Bronchial epithelial cell (primary cell): ENCODE data around the gene ZNF326. TPM values are rescaled to one million over a fixed set of nuclear protein-coding genes. Genes with fewer than 3 reads are reported as not detected.

Source experiments
- DNase-seq: peaks from one replicate; pipeline ENCODE4 v3.0.0-alpha.2; 2010; ENCODE audit warnings: low read depth
- FAIRE-seq: peaks from 2 replicates; lab custom pipeline; 2011; peaks lifted over from hg19 to GRCh38; lab: Jason Lieb, UNC
- H3K27me3 ChIP-seq: 2 replicates; pipeline ENCODE4 v1.5.1; 2011; ENCODE audit warnings: low read length; ENCODE audit not compliant: control insufficient read depth, insufficient read depth
- H3K36me3 ChIP-seq: 2 replicates; pipeline ENCODE4 v1.5.1; 2011; ENCODE audit warnings: low read length; ENCODE audit not compliant: control insufficient read depth, insufficient read depth
- H3K4me3 ChIP-seq: 2 replicates; pipeline ENCODE4 v1.5.1; 2011; ENCODE audit warnings: mild to moderate bottlenecking, low read depth, low read length, control low read depth
- CTCF ChIP-seq: IDR thresholded peaks from 2 replicates; pipeline ENCODE4 v1.5.1; 2011; ENCODE audit warnings: mild to moderate bottlenecking, moderate library complexity, low read length, control low read depth, inconsistent platforms; ENCODE audit not compliant: insufficient read depth, severe bottlenecking
- total RNA-seq: library from RNA; depleted of rRNA; stranded (reverse); fragments of >200 nt; gene quantifications from 2 replicates; pipeline ENCODE4 v1.2.1, GENCODE V29; 2014

ZNF326 gene
- total RNA-seq, 1 donor from 2014 or later: 5.5 TPM

- no peak overlapping the region for H3K4me3 ChIP-seq
- DNase-seq: no peak
- FAIRE-seq: no peak
- TF ChIP-seq CTCF: no peak
- H3K27me3 ChIP-seq: no peaks in the 10 kb centered on the region
- no peaks in the 10 kb centered on the region for H3K36me3 ChIP-seq
Measured at GRCh38 chr1:89954401-89954800, 40.5 kb upstream of the ZNF326 start.

- no peak for TF ChIP-seq CTCF
- Histone ChIP-seq H3K27me3 (no peaks in the 10 kb centered on the region), H3K36me3 (no peaks in the 10 kb centered on the region), H3K4me3 (no peak overlapping the region)
- DNase-seq: no peak
- no peak for FAIRE-seq
Measured at GRCh38 chr1:89955311-89956205, 39.4 kb upstream of the ZNF326 start.

DNA sequence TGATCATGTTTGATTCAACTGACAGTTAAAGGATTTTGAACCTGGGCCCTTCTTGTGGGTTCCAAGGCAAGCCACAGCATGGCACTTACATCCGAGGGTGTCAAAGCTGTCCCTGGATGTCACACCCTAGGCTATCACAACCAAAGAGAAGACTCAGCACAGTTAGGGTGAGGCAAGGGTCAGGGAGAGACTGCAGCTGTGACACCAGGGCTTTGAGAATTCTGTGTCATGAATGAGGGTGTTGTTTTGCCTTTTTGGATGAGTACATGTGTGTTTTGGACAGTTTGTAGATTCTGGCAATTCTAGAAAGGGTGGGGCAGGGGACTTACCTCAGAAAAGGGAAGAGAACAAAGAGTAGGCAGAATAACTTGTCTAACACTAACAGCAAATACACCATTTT is 37.8 kb upstream of the ZNF326 start:
- peak; percentile 43 for FAIRE-seq
- no peak for TF ChIP-seq CTCF
- no peak overlapping the region for H3K4me3 ChIP-seq
- no peaks in the 10 kb centered on the region for H3K27me3 ChIP-seq
- no peaks in the 10 kb centered on the region for H3K36me3 ChIP-seq
- DNase-seq: no peak

GRCh38 chr1:89958851-89959654 is 35.9 kb upstream of the ZNF326 start:
- FAIRE-seq: no peak
- Histone ChIP-seq H3K4me3 (no peak overlapping the region), H3K27me3 (no peaks in the 10 kb centered on the region), H3K36me3 (no peaks in the 10 kb centered on the region)
- DNase-seq: no peak
- TF ChIP-seq CTCF: no peak

- Histone ChIP-seq H3K36me3 (no peaks in the 10 kb centered on the region), H3K27me3 (no peaks in the 10 kb centered on the region), H3K4me3 (no peak overlapping the region)
- DNase-seq (no peak), FAIRE-seq (no peak)
- no peak for TF ChIP-seq CTCF
Measured at GRCh38 chr1:89959719-89960118, 35.2 kb upstream of the ZNF326 start.
